ENCODE measurements around the gene DLG2. TPM values are rescaled to one million over a fixed set of nuclear protein-coding genes. Genes with fewer than 3 reads are reported as not detected.
A peak's percentile ranks its signal among the peaks of the same experiment; 100 is the strongest.

DLG2 gene
- total RNA-seq, 1 donor from 2014 or later = 6.1 TPM

GRCh38 chr11:84722583-84723108 lies 904.5 kb downstream of the DLG2 start:
- ATAC-seq (ENCODE audit: poor library complexity) (no peak), DNase-seq (no peak)
- intact Hi-C loops (cut with DNase I) = no loop called here

- intact Hi-C loops (cut with DNase I) = no loop called here
- no peak for ATAC-seq (ENCODE audit: poor library complexity)
- peak; percentile 31 for DNase-seq
Measured at GRCh38 chr11:84721561-84721961, 905.6 kb downstream of the DLG2 start.

GRCh38 chr11:84720706-84721402 lies 906.3 kb downstream of the DLG2 start:
- peak; percentile 85 for ATAC-seq (ENCODE audit: poor library complexity)
- intact Hi-C loops (cut with DNase I) = no loop called here

GRCh38 chr11:84719935-84720577 lies 907.1 kb downstream of the DLG2 start:
- intact Hi-C loops (cut with DNase I) = loop anchor here (10.0 kb wide), 1 partner anchor 165 kb away; no protein-coding TSS in a partner anchor
- DNase-seq (peak; percentile 44), ATAC-seq (ENCODE audit: poor library complexity) (peak; percentile 54)

More at GRCh38 chr11:84720706-84721402, 906.3 kb downstream of the DLG2 start:
- DNase-seq = peak; percentile 58

GRCh38 chr11:84714316-84714780 lies 912.8 kb downstream of the DLG2 start:
- peak; percentile 48 for DNase-seq
- ATAC-seq (ENCODE audit: poor library complexity) = peak; percentile 76
- intact Hi-C loops (cut with DNase I) = loop anchor here (10.0 kb wide), 1 partner anchor 160 kb away; no protein-coding TSS in a partner anchor

GRCh38 chr11:84691830-84692229 lies 935.3 kb downstream of the DLG2 start:
- intact Hi-C loops (cut with DNase I) = no loop called here
- ATAC-seq (ENCODE audit: poor library complexity) (no peak), DNase-seq (no peak)

- ATAC-seq (ENCODE audit: poor library complexity) (no peak), DNase-seq (no peak)
- intact Hi-C loops (cut with DNase I) = no loop called here
Measured at GRCh38 chr11:84687433-84687832, 939.7 kb downstream of the DLG2 start.

GRCh38 chr11:84686716-84687115 lies 940.4 kb downstream of the DLG2 start:
- ATAC-seq (ENCODE audit: poor library complexity) = no peak

GRCh38 chr11:84685976-84686375 lies 941.2 kb downstream of the DLG2 start:
- ATAC-seq (ENCODE audit: poor library complexity) (no peak), DNase-seq (no peak)
- intact Hi-C loops (cut with DNase I) = no loop called here

More at GRCh38 chr11:84686716-84687115, 940.4 kb downstream of the DLG2 start:
- DNase-seq = no peak
- intact Hi-C loops (cut with DNase I) = no loop called here

GRCh38 chr11:84685149-84685548 lies 942.0 kb downstream of the DLG2 start:
- ATAC-seq (ENCODE audit: poor library complexity) (no peak), DNase-seq (no peak)
- intact Hi-C loops (cut with DNase I) = no loop called here

GRCh38 chr11:84681456-84681855 lies 945.7 kb downstream of the DLG2 start:
- ATAC-seq (ENCODE audit: poor library complexity) (no peak), DNase-seq (no peak)
- intact Hi-C loops (cut with DNase I) = no loop called here

- intact Hi-C loops (cut with DNase I) = no loop called here
- DNase-seq (no peak), ATAC-seq (ENCODE audit: poor library complexity) (no peak)
Measured at GRCh38 chr11:84675396-84676025, 951.6 kb downstream of the DLG2 start.

- no peak for ATAC-seq (ENCODE audit: poor library complexity)
- DNase-seq = no peak
- intact Hi-C loops (cut with DNase I) = no loop called here
Measured at GRCh38 chr11:84673753-84674152, 953.4 kb downstream of the DLG2 start.

GRCh38 chr11:84671325-84671999 lies 955.7 kb downstream of the DLG2 start:
- DNase-seq (no peak), ATAC-seq (ENCODE audit: poor library complexity) (no peak)
- intact Hi-C loops (cut with DNase I) = no loop called here

GRCh38 chr11:84663731-84664130 lies 963.4 kb downstream of the DLG2 start:
- no peak for ATAC-seq (ENCODE audit: poor library complexity)
- no peak for DNase-seq
- intact Hi-C loops (cut with DNase I) = no loop called here

GRCh38 chr11:84660257-84660977 lies 966.7 kb downstream of the DLG2 start:
- intact Hi-C loops (cut with DNase I) = no loop called here
- ATAC-seq (ENCODE audit: poor library complexity) (no peak), DNase-seq (no peak)

- ATAC-seq (ENCODE audit: poor library complexity) (no peak), DNase-seq (no peak)
- intact Hi-C loops (cut with DNase I) = no loop called here
Measured at GRCh38 chr11:84655712-84656111, 971.4 kb downstream of the DLG2 start.

- ATAC-seq (ENCODE audit: poor library complexity) (no peak), DNase-seq (no peak)
- intact Hi-C loops (cut with DNase I) = no loop called here
Measured at GRCh38 chr11:84648471-84648870, 978.7 kb downstream of the DLG2 start.

All from Right ventricle myocardium superior (tissue), 1 donor.